ENCODE data around the gene ART1.
A peak's percentile ranks its signal among the peaks of the same experiment; 100 is the strongest.
"Not testable (repeated sequence)": the region's sequence is repeated elsewhere in the genome, so short reads cannot be mapped to it uniquely, and the experiment has no call there.

The ART1 gene, protein sequence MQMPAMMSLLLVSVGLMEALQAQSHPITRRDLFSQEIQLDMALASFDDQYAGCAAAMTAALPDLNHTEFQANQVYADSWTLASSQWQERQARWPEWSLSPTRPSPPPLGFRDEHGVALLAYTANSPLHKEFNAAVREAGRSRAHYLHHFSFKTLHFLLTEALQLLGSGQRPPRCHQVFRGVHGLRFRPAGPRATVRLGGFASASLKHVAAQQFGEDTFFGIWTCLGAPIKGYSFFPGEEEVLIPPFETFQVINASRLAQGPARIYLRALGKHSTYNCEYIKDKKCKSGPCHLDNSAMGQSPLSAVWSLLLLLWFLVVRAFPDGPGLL

GRCh38 chr11:3644817-3645235 lies at the start of gene ART1:
TSS of gene ART1 (plus strand) at chr11:3645128. CDS start at chr11:3659214, 14,086 bp downstream.
- no peak for DNase-seq

DNA sequence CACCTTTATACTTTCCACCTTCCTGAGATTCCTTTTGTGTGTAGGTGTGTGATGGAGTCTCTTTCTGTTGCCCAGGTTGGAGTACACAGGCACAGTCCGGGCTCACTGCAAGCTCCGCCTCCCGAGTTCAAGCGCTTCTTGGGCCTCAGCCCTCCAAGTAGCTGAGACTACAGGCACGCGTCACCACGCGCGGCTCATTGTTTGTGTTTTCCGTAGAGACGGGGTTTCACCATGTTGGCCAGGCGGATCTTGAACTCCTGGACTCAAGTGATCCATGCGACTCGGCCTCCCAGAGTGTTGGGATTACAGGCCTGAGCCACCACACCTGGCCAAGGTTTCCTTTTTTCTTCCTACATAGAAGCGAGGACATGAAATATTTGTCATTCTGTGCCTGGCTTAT lies 47.2 kb upstream of the ART1 start:
- not testable (repeated sequence) for DNase-seq

DNA sequence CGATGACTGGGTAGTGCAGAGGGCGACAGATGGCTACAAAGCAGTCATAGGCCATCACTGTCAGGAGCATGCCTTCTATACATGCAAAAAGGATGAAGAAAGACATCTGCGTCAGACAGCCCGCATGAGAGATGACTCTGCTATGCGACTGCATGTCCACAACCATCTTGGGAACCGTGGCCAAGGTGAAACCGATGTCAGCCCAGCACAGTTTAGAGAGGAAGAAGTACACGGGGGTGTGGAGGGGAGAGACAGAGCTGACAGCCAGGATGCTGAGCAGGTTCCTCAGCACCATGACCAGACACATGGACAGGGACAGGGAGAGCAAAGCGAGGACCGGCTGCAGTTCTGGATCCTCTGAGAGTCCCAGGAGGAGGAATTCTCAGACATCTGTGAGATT lies 44.7 kb upstream of the ART1 start:
- not testable (repeated sequence) for DNase-seq

DNA sequence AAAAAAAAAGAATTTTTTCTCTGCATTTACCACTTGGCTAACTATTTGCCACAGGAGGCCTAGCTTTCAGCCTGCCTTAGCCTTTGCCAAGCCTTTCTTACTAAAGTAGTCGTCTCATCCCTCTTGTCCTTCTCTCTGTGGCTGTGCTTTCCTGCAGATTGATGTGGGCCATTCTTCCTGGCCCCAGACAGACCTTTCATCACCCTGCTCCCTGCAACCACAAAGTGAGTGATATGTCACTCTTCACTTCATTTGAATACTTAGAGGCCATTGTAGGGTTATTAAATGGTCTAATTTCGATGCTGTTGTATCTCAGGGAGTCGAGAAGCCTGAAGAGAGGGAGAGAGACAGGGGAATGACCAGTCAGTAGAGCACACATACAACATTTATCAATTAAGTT lies 40.8 kb upstream of the ART1 start:
- DNase-seq, result no peak

DNA sequence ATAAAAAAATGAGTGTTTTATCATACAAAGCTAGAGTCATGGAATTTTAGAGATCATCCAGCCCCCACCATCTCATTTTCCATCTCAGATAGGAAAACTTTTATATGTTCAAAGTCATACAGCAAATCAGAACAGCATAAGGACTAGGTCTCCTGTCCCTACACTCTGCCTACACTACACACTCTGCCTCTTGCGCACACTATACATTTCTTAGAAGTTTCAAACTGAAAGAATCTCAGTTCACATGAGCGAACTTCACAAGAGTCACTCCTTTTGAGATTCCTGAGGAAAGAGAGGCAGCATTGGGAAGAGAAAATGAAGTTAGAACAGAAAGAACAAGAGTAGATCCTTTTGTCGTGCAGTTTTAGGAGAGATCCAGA lies 39.7 kb upstream of the ART1 start:
- DNase-seq, result no peak

DNA sequence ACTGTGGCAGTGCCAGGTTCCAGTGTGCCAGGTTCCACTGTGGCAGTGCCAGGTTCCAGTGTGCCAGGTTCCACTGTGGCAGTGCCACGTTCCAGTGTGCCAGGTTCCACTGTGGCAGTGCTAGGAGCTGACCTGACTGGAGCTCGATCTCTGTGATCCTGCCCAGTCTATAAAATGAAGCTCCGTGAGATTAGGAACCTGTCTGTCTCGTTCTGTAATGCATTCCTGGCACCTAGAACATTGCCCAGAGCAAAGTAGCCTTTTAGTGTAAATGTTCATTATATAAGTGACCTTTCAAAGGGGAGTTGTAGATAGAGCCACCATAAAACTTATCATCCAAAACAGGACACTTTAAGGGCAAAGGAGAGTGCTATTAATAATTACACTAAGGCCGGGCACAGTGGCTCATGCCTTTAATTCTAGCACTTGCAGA lies 39.1 kb upstream of the ART1 start:
- no peak for DNase-seq

GRCh38 chr11:3609416-3610265 lies 35.3 kb upstream of the ART1 start:
- DNase-seq, result peak in 1 of 2 donors; percentile 18

DNA sequence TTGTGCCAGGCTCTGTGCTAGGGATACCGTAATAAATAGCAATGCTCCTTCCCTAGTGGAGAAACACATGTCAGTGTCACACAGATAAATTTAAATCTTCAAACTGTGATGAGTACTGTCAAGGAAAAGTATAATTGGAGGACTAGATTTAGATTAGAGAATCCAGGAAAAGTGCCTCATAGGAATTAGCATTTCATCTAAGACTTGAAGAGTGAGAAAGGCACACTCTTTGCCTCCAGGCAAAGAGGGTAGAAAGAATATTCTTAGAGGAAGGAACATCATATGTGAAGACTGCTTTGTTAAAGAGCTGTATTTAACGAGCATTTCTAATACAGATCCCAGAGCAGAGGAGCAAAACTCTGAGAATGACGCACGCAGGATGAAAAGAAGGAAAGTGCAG lies 34.1 kb upstream of the ART1 start:
- DNase-seq, result no peak

- DNase-seq, result no peak
Measured at GRCh38 chr11:3611976-3612678, 32.8 kb upstream of the ART1 start.

- DNase-seq, result peak; percentile 51 to 61
Measured at GRCh38 chr11:3613998-3614741, 30.8 kb upstream of the ART1 start.

DNA sequence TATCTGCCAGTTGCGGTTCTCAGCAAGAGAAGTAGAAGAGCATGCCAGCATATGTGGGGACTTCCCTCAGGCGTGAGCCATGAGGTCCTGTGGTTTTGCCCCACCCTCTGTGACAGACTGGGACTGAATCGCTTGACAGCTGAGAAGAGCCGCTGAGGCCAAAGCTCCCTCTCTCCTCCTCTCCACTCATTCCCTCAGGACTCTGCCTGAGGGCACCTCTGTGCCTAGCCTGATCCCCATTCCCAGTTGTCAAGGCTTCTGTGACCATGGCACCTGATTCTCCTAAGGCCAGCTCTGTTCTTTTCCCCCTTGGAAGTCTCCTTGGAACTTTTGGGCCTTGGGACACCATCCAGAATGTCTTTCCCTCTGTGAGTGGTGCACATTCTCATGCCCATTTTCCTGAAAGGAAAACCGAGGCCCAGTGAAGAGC lies 30.2 kb upstream of the ART1 start:
- DNase-seq, result peak in 1 of 2 donors; percentile 84

GRCh38 chr11:3615998-3616397 lies 28.9 kb upstream of the ART1 start:
- DNase-seq, result no peak

DNA sequence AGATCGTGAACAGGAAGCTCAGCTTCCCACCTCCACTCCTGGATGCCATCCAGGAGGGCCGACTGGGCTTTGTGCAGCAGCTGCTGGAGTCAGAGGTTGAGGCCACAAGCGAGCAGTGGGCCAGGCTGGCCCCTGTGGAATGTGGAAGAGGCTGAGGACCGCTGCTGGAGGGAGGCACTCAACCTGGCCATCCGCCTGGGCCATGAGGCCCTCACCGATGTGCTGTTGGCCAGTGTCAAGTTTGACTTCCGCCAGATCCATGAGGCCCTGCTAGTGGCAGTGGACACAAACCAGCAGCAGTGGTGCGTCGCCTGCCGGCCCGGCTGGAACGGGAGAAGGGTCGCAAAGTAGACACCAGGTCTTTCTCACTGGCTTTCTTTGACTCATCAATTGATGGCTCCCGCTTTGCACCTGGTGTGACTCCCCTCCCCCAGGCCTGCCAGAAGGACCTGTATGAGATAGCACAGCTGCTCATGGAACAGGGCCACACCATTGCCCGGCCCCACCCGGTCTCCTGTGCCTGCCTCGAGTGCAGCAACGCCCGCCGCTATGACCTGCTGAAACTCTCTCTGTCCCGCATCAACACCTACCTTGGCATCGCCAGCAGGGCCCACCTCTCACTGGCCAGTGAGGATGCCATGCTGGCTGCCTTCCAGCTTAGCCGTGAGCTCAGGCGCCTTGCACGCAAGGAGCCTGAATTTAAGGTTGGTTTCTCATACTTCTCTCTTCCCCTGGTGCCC lies 28.0 kb upstream of the ART1 start:
- no peak for DNase-seq

GRCh38 chr11:3617990-3618389 lies 26.9 kb upstream of the ART1 start:
- no peak for DNase-seq

DNA sequence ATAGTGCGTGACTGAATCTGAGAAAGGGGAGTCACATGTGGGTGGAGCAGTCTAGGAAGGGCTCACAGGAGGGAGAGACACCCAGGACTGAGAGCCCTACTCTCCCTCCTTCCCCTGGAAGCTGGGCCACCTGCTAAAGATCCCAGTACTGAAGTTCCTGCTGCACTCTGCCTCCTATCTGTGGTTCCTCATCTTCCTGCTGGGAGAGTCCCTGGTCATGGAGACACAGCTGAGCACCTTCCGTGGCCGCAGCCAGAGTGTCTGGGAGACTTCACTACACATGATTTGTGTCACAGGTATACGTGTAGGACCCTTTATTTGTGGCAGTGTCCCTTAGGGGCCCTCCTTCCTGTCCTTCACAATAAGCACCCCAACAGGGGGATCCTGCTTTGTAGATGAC lies 22.4 kb upstream of the ART1 start:
- no peak for DNase-seq

DNA sequence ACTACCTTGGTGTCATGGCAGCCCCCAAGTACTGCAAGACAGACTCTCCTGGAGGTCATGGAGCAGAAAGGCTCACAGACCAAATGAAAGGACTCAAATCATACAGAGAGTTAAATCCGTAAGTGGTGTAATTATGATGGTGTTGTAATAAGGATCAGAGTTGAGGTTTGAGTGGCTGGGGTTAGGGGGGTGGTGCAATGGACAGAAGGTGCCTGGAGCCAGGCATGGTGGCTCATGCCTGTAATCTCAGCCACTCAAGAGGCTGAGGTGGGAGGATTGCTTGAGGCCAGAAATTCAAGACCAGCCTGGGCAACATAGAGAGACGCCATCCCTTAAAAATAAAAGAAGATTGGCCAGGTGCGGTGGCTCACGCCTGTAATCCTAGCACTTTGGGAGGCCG lies 21.8 kb upstream of the ART1 start:
- DNase-seq, result no peak

DNA sequence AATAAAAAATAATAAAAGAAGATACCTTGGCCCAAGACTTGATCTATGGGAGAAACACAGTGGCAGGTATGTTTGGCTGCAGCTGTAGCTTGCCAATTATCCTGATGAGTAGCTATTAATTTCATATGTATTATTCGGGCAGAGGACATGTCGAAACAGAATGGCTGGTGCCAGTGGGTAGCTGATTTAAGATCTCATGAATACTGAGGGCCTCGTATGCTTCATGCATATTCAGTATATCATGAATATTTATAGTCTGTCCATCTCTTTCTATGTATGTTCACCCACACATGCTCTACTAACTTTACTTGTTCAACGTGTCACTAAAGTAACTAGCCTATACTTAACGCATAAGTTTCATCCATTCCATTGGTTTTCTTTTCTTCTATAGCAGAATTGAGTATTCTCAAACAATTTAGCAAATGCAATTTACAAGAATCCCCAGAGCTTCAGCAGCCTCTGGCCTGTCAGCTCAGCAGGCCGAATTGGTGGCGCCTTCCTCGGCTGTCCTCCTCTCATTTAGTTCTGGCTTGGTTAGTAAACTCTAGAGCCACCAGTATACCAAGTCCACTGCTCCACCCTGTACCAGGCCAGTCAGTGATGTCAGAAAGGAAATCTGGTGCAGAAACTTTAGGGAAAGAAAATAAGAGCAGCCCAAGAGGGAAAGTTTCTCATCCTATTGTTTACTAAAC lies 21.0 kb upstream of the ART1 start:
- DNase-seq, result no peak

DNA sequence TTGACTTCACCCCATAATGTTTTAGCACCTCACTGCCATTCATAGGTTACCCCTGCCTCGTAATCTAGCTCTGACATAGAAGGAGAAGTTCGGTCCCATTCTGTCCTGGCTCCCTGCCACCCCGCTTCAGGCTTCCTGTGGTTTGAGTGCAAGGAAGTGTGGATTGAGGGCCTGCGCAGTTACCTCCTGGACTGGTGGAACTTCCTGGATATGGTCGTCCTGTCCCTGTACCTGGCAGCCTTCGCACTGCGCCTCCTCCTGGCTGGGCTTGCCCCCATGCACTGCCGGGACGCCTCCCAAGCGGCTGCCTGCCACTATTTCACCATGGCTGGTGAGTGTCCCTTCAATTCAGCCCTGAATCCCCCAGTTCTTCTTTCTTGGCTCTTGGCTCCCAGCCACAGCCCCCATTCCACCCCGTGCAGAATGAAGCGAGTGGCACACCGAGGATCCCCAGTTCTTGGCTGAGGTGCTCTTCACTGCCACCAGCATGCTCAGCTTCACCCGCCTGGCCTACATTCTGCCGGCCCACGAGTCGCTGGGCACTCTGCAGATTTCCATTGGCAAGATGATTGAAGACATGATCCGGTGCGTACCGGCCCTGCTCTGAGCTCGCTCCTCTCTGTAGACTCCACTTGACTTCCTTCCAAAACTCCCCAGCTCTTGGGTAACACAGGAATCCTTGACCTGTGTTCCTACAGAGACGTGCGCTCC lies 18.5 kb upstream of the ART1 start:
- peak; percentile 46 to 95 for DNase-seq

GRCh38 chr11:3627291-3627690 lies 17.6 kb upstream of the ART1 start:
- no peak for DNase-seq

- DNase-seq, result no peak
Measured at GRCh38 chr11:3631331-3631730, 13.6 kb upstream of the ART1 start.
